Neural crest cell (in vitro differentiated cells): ENCODE results near the gene CHD1. TPM values are rescaled to one million over a fixed set of nuclear protein-coding genes. Genes with fewer than 3 reads are reported as not detected.

ENCODE experiments used
- DNase-seq: peaks from one replicate; pipeline ENCODE4 v3.0.0; 2021; ENCODE audit warnings: low read depth, mixed read lengths, low spot score
- H3K27ac Mint-ChIP-seq: one replicate; pipeline ENCODE4 v1.8.0; 2021; ENCODE audit warnings: mild to moderate bottlenecking, mixed read lengths; ENCODE audit not compliant: unreplicated experiment
- H3K27me3 Mint-ChIP-seq: 2 replicates; pipeline ENCODE4 v1.8.0; 2021; ENCODE audit warnings: low read depth, mild to moderate bottlenecking, mixed read lengths
- H3K36me3 Mint-ChIP-seq: 2 replicates; pipeline ENCODE4 v1.8.0; 2021; ENCODE audit warnings: low read depth, mild to moderate bottlenecking, mixed read lengths
- H3K4me1 Mint-ChIP-seq: 2 replicates; pipeline ENCODE4 v1.8.0; 2021; ENCODE audit warnings: mixed read lengths
- H3K4me3 Mint-ChIP-seq: one replicate; pipeline ENCODE4 v1.8.0; 2021; ENCODE audit warnings: mild to moderate bottlenecking, mixed read lengths
- H3K9me3 Mint-ChIP-seq: 2 replicates; pipeline ENCODE4 v1.8.0; 2021; ENCODE audit warnings: mixed read lengths
- CTCF ChIP-seq: fragments of 200-600 bp; sonication (generic); conservative IDR thresholded peaks from 2 replicates; pipeline ENCODE4 v1.5.0; 2021; ENCODE audit warnings: antibody characterized with exemption, mild to moderate bottlenecking
- total RNA-seq: library from RNA; stranded (reverse); gene quantifications from 2 replicates; pipeline ENCODE4 v1.2.1, GENCODE V29; 2021

CHD1 gene
- total RNA-seq, 1 donor from 2014 or later: 72.0 TPM

GRCh38 chr5:98840946-98841345 lies 87.9 kb downstream of the CHD1 start:
- Mint-ChIP-seq H3K4me3 (no peak overlapping the region), H3K9me3 (peaks cover 8% of the 10 kb centered on the region), H3K27ac (no peak overlapping the region), H3K27me3 (no peaks in the 10 kb centered on the region), H3K36me3 (peaks cover 6% of the 10 kb centered on the region), H3K4me1 (no peaks in the 10 kb centered on the region)
- no peak for TF ChIP-seq CTCF
- DNase-seq: no peak

- Mint-ChIP-seq H3K27me3 (no peaks in the 10 kb centered on the region), H3K36me3 (peaks cover 2% of the 10 kb centered on the region), H3K27ac (no peak overlapping the region), H3K4me3 (no peak overlapping the region), H3K9me3 (peaks cover 3% of the 10 kb centered on the region), H3K4me1 (no peaks in the 10 kb centered on the region)
- no peak for DNase-seq
- TF ChIP-seq CTCF: no peak
These were observed 89.1 kb downstream of the CHD1 start for GRCh38 chr5:98839469-98840383.

- Mint-ChIP-seq H3K9me3 (peaks cover 3% of the 10 kb centered on the region), H3K27ac (no peak overlapping the region), H3K4me3 (no peak overlapping the region), H3K27me3 (no peaks in the 10 kb centered on the region), H3K4me1 (no peaks in the 10 kb centered on the region), H3K36me3 (peaks cover 2% of the 10 kb centered on the region)
- TF ChIP-seq CTCF: no peak
- DNase-seq: no peak
These were observed 92.6 kb downstream of the CHD1 start for GRCh38 chr5:98836175-98836574.

- H3K4me3 Mint-ChIP-seq: no peak overlapping the region
- H3K27ac Mint-ChIP-seq: no peak overlapping the region
- peaks cover 2% of the 10 kb centered on the region for H3K9me3 Mint-ChIP-seq
- no peaks in the 10 kb centered on the region for H3K36me3 Mint-ChIP-seq
- no peaks in the 10 kb centered on the region for H3K27me3 Mint-ChIP-seq
- TF ChIP-seq CTCF: no peak
- no peaks in the 10 kb centered on the region for H3K4me1 Mint-ChIP-seq
- no peak for DNase-seq
These were observed 101.1 kb downstream of the CHD1 start for GRCh38 chr5:98827588-98828284.

GRCh38 chr5:98827161-98827560 lies 101.6 kb downstream of the CHD1 start:
- no peak overlapping the region for H3K4me3 Mint-ChIP-seq
- H3K36me3 Mint-ChIP-seq: peaks cover 3% of the 10 kb centered on the region
- H3K27ac Mint-ChIP-seq: no peak overlapping the region
- H3K9me3 Mint-ChIP-seq: peaks cover 5% of the 10 kb centered on the region
- TF ChIP-seq CTCF: peak; percentile 78
- no peaks in the 10 kb centered on the region for H3K27me3 Mint-ChIP-seq
- H3K4me1 Mint-ChIP-seq: no peaks in the 10 kb centered on the region
- DNase-seq: no peak
